C4-2B (cell line): ENCODE results near the gene SPHK1.

Experiments used
- CTCF ChIP-seq: fragments of 450-650 bp; conservative IDR thresholded peaks from 2 replicates; pipeline ENCODE4 v1.5.1; 2017; ENCODE audit warnings: mild to moderate bottlenecking
- ZFX ChIP-seq: fragments of 450-650 bp; IDR thresholded peaks from 2 replicates; pipeline ENCODE4 v1.6.1; 2017

GRCh38 chr17:76395980-76396379 is 11.6 kb downstream of the SPHK1 start:
- TF ChIP-seq CTCF (no peak), ZFX (no peak)
